ENCODE data around the gene CYB5B.

Gene CYB5B

DNA sequence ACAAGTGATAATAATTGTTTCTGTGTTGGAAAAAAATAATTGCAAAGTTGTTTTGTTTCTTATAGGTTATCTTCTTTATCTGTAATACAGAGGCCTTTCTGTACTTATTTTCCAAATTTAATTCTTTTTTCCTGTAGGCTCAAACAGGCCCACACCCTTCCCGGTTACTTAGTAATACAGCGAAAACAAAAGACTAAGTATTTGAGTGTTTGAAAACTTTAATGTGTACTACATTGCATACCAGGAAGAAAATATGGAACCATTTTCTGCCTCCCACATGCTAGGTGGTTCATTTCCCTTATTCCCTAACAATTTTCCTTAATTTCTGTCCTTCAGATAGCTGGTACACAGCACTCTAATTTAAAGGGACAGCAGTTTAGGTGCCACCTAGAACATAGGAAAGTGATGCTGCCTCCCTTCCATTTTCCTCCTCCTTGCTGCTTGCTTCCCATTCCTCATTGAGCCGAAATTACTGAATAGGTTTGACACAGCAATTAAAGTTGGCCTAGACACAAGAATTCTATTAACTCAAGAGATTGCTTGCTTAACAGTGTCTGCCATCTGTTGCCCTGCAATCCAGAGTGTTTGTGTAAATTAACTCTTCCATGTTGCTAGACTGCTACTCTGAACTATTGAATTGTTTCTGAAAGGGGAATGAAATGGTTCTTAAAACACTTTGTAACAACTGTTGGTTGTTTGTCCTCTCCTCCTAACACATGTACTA lies 24.2 kb downstream of the CYB5B start:
- DNase-seq: no peak

DNA sequence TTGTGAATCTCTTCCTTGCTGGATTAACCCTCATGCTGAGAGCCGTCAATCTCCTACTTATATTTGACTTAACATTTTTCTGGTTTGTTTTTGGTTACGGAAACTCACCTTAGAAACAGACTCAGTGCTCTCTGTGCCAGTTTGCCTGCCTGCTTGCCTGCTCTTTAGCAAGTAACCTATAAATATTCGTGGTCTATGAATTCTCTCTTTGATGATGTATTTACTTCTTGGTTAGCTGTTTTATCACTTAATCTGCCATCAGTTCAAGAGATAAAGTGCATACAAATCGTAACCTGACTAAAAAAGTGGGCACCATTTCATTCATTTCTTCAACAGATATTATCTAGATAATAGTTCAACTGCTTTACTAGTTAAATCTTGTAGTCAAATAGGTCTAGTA lies 26.7 kb downstream of the CYB5B start:
- peak; percentile 20 for DNase-seq

DNA sequence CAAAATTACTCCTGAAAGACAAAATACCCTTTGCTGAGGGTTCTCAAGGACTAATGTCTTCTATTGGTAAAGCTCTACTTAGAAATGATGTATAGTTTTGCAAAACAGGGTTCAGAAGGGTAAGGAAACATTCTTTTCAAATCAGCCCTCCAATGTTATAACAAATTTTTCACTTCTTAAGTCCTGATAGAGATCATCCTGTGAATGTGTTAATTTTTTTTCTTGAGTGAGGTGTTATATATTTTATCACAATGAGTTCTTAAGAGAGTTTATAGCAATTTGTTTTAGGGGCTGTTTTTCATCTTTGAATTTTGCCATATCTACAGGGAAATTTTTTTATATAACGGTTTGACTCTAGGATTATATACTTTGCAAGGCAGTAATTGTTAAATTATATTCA lies 29.5 kb downstream of the CYB5B start:
- no peak for DNase-seq

DNA sequence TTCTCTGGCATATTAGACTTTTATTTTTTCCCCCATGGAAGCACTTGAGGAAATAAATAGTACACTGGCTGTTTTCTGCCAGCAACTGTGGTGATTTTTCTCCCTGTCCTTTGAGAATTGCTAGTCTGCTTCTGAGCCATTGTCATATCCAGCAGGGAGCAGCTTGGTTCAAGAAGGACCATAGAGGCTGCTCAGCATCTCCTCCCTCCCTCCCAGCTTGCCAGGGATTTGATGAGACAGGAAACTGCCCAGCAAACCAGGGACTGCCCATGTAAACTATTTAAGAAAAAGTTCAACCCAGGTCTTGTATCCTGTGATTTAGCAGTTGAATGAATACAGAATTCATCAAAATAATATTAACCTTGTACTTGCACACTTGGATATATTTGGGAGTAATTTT lies 39.5 kb downstream of the CYB5B start:
- DNase-seq: no peak

DNA sequence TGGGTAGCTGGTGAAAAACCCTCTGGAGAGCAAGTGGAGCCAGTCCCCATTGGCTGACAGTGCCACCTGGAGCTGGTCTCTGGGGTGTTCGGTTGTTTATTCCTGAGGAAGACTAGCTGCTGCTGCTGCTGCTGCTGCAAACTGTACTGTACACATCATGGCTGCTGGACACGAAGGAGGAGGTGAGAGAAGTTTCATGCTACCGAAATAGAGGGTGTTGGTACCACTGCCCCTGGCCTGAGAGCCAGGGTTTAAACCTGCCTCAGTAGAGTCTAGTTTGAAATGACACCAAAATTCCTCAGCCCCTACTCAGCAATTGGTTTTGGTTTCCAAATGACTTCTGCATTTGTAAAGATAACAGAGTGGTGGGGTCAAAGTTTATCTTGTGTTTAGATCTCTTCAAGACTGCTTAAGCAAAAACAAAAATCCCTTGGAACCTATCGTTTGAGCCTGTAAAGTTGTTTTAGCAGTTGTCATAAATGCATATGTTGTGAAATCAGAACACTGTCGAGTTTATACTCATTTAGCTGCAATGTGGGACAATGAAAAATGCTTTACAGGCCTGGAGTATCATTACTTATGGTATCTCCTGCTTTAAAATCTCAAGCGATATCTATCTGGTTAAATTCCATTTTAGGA lies 40.8 kb downstream of the CYB5B start:
- peak; percentile 42 for DNase-seq

DNA sequence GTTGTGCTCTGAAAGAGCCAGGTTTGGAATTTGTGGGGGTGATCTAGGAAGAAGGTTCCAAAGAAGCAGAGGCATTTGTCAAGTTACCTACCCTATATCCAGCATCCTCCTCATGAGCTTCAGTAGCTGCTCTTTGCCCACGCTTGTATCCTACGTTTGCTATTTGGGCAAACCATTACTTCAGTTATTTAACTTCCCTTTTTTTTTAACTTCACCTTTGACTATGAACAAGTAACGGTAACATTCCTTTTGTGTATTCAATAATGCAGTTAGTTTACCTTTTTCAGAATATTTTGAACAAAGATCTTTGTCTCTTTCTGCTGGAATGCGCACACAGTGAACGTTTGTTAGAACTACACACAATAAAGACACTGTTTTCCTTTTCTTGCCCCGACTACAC lies 41.5 kb downstream of the CYB5B start:
- no peak for DNase-seq

DNA sequence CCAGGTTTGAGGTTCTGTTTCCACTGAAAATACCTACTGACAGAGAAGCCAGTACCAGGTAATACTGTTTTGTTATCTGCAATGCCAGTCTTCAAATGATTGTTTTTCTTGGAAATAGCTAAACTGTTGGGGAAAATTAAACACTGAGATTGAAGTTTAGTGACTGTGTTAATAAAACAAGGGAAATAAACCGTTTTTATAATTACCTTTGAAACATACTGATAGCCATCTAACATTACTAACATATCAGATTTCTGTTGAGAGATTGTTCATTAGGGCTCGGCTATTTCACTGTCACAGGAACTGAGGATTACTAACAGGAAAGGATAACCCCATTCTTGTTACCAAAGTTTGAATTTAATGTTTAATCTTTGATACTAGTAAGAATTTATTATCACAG lies 42.1 kb downstream of the CYB5B start:
- DNase-seq: no peak

DNA sequence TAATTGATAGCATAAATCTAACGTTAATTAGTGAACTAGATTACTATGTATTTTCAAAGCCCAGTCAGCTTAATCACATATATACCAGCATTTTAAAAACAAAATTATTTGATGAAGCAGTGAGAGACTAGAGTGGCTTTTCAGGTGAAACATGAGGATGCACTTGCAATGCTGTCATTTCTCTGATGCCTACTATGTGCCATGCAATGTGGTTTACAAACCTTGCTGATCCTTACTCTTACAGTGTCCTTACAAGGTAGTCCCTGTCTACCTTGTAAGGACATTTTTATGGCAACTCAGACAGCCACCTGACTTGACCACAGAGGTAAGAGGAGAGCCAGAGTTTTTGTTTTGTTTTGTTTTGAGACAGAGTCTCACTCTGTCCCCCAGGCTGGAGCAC lies 42.7 kb downstream of the CYB5B start:
- no peak for DNase-seq

DNA sequence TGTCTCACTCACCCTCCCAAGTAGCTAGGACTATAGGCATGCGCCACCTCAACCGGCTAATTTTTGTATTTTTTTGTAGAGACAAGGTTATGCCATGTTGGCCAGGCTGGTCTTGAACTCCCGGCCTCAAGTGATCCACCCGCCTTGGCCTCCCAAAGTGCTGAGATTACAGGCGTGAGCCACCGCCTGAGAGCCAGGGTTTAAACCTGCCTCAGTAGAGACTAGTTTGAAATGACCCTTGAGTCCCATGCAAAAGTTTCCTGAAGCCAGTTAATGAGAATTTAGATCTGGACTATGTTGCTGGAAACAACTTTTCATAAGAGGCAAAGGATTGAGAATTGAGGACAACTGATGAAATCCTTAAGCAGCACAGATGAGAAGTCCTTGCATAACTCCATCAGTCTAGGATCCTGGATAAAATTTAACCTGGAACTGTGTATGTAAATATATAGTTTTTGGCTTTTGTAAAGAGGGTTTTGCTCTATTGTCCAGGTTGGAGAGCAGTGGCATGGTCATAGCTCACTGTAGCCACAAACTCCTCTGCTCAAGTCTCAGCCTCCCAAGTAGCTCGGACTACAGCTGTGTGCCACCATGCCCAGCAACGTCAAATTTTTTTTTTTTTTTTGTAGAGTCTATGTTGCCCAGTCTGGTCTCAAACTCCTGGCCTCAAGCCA lies 43.2 kb downstream of the CYB5B start:
- DNase-seq: no peak

DNA sequence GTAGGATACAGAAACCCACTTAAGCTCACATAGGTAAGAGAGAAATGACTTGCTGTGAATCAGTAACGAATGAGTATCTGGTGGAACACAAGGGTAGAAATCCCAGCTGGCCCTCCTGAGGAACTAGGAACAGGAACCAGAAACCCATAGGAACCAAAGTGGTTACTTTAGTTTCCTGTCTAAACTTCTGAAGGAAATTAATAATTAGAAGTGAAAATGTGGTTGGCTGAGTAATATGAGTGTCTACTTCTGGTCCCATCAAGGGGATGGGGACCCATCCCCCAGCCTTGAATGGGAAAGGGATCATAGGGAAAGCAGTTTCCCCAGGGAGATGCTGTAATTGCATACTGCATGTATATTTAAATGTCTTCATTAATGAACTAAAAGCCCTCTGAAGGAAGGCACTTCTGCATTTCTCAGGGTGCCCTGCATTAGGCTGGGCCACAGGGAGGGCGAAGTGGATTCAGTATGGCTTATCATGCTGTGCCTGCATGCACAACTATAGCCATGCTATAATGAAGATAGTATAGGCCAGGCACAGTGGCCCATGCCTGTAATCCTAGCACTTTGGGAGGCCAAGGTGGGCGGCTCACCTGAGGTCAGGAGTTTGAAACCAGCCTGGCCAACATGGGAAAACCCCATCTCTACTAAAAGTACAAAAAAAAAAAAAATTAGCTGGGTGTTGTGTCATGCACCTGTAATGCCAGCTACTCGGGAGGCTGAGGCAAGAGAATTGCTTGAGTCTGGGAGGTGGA lies 45.6 kb downstream of the CYB5B start:
- no peak for DNase-seq

DNA sequence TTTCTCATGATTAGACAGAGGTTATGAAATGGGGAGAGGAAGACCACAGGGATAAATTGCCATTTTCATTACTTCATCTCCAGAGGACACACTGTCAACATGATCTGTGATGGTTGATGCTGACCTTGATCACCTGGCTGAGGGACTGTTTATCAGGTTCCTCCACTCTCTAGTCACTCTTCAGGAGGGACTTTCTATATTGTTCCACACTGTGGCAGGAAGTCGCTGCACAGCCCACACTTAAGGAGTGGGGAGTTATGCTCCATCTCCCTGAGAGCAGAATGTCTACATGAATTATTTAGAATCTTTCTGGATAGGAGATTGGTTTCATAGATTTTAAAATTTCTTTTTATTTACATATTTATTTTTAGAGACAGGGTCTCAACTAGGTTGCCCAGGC lies 46.7 kb downstream of the CYB5B start:
- DNase-seq: peak; percentile 11

DNA sequence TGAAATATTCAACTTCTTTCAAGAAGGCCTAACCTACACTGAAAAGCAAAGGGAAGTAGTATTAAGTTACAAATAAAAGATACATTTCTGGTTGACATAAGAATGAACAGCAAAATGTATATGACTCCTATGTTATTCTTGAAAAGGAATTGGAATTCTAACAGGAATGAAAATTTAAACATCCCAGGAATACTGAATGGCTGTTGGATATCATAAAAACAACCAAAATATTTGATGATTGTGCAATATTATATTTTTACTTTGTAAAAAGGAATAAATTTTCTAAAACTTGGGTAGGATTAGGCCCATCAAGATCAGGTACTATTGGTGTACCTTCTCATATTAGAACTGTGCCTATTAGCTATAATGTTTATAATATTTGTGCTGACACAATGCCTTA lies 50.0 kb downstream of the CYB5B start:
- DNase-seq: no peak

DNA sequence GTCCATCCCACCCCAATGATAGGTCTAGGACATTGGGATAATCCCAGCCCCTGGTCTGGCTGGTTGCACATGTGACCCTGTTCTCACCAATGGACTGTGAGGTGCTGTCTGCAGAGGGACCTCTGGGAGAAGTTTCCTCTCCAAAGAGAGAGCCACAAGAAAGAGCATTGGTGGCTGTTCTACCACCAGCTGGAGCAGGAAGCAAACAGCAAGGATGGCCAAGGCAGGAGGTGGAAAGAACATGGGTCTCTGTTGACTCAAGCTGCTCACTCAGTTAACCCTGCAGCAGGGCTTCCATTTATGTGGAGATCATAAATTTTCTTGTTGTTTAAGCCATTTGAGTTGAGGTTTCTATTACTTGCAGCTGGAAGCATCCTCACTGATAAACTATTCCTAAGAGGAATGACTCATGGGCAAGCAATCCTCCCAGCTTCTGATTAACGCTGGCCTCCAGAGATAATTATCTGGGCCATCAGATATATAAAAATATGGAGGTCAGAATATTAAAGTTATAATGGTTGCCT lies 52.6 kb downstream of the CYB5B start:
- no peak for DNase-seq

DNA sequence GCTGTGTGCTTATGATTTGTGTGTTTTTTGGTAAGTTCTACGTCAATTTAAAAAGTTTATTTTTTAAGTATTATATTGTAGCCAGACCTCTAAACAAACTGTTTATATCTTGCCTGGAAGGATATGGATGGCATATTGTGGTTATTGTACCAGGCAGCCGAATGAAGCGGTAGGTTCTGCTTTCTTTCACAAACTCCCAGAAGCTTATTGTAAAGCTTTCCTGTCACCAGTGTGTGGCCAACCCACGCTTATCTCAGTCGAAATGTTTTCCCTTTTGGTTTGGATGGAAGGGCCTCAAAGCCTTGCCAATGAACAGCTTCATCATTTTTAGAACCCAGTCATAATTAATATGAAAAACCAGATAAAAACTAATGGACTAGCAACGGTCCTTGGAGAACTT lies 53.1 kb downstream of the CYB5B start:
- no peak for DNase-seq

DNA sequence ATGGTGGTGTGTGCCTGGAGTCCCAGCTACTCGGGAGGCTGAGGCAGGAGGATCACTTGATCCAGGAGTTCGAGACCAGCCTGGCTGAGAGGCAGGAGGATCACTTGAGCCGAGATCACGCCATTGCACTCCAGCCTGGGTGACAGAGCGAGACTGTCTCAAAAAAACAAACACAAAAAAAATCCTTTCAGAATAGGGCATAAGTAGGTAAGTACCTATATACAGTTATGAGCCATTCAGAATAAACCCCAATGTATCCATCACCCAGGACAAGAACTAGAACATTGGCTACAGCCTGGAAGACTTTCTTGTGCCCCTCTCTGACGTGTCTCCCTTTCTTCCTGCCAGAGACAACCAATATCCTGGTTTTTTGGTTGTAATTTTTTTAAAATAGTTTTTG lies 54.3 kb downstream of the CYB5B start:
- DNase-seq: no peak

DNA sequence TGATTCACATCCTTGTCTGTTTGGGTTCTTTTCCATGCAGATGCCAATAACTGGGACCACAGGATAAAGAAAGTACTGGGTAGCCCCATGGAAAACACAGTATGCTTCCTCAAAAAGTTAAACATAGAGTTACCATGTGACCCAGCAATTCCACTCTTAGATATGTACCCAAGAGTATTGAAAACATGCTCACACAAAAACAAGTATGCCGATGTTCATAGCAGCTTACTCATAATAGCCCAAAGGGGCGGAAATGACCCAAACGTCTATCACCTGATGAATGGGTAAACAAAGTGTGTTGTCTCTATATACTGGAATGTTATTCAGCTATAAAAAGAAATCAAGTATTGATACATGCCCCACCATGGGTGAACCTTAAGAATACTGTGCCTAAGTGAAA lies 55.4 kb downstream of the CYB5B start:
- DNase-seq: no peak

DNA sequence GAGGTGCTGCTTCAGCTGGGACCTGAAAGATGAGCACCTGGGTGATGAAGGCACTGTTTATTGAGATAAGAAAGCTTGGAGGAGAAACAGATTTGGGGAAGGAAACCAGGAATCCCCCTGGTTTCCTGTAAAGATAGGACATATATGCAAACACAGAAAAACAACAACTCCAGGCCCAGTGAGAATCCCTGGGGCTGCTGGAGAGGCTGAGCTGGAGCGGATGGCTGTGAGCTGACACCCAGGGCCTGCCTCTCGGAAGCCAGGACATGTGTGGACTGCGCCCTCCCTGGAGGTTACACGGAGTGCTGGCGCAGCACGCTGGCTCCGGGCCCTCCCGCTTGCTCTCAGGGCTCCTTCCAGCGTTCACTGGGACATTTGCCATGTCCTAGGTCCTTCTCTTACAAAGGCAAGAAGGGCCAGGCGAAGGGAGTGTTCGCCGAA lies 57.5 kb downstream of the CYB5B start:
- DNase-seq: no peak

DNA sequence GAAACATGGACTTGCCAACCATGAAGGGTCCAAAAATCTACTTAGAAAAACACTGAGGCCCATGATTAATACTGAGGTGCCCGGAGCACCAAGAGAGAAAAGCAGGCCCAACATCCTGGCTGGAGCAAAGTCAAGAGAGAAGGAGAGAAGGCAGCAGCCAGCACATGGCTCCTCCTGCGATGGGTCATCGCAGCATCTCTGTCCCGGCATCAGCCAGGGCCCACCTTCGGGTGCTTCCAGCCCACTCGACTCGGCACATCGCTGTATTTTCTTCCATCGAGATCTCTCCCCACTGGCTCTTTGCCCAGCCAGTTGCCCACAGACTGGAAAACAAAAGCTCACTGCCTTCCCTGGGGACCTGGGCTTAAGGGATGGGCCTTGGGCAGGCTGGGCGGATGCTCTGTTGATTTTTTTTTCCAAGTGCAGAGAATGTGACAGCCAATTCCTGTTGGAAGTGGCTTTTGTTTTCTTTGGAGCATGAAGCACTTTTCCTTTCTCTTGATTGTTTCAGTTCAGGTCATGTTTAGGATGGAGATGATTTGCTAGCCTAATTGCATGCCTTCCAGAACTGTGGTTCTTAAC lies 58.1 kb downstream of the CYB5B start:
- no peak for DNase-seq

DNA sequence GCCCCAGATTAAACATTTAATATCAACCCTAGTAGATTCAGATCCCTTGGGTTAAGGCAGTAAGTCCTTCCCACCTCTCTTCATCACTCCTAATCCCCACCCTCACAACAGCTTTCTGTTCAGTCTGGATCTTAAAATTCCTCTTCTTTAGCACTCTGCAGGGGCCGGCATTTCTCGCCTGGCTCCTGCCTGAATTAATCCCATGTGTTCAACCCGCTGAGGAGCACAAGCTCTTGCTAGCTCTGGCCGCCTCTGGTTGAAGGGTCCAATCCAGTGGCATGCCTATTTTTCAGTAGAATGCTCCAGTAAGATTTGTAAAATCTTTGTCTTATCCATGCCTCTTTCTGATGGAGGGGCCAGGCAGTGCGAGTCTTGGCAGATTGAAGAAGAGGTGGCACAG lies 59.2 kb downstream of the CYB5B start:
- no peak for DNase-seq

DNA sequence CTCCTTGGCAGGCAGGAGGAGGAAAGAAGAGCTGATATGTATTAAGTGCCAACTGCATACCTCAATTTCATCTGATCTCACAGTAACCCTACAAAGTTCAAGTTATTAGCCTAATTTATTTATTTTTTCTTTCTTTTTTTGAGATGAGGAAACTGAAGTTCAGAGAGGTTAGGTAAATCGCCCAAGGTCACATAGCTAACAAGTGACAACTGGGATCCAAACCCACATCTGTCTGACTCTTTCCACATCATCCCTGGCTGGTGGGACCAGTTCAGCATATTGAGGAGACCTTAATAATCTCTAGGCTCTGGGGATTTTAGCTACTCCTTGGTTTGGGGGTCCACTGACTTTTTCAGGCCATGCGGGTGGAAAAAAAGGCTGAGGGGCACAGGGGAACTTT lies 60.9 kb downstream of the CYB5B start:
- DNase-seq: no peak

DNA sequence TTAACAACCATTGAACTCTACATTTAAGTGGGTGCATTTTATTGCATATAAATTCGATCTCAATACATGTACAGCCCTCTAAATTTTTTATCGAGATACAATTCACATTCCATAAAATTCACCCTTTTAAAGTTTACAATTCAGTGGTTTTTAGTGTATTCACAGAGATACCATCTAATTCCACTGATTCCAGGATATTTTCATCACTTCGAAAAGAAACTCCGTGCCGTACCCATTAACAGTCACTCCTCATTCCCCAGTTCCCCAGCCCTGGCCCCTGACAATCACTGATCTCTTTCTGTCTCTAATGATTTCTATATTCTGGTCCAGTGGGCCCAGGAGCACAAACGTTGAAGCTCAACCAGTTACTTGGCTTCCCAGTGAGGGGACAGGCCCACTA lies 61.4 kb downstream of the CYB5B start:
- no peak for DNase-seq

DNA sequence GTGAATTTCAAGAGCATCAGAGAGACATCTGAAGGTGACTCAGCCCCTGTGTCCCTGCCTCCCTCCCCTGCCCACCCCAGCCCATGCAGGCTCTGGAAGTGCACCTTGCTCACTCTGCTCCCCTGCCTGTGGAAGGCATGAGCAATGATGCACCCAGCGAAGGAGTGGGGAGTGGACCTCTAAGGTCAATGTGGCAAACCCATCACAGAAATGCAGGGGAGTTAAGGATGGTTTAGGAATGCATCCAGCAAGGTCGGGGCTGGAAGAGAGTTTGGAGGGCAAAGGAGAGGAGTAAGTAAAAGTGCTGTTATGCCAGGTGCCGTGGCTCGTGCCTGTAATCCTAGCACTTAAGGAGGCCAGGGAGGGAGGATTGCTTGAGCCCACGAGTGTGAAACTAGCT lies 61.9 kb downstream of the CYB5B start:
- DNase-seq: no peak

DNA sequence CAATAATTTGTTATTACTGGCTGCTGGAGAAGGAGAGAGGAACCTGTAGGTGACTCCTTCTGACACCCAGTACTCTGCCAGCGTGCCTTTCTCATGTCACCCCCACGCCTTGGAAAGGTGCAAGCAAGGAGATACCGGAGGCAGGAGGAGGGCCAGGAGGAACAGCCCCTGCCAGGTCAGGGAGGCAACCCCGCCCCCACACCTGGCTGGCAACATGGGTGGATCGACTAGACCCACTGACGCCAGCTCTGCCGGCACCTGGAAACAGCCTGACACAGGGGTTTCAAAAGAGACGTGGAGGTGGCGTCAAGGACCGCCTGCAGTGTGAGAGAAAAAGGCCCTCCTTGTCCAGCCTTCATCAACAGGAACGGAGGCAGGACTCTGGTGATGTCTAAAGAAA lies 62.3 kb downstream of the CYB5B start:
- no peak for DNase-seq
